ENCODE measurements around the gene MED27.

DNA sequence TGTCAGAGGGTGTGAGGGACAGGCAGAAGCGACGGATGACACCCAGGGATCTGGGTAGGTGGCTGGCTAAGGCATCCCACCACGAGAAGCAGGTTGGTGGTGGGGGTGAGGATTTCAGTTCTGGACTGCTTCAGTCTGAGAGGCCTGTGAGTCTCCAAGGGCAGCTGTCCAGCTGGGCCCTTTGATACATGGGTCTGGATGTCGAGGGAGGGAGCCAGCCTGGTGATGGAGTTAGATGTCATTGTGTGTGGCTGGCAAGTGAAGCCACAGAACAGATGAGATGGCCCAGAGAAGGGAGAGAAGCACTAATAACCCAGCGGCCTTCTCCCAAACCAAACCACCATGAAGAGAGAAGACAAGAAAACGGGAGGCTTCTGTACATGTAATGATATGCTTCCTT lies 11.1 kb downstream of the MED27 start:
- TF ChIP-seq SMC3 (IDR thresholded peaks at IDR 0.05; ENCODE audit: low read depth, low read length) (no peak), MAZ (IDR thresholded peaks at IDR 0.05; ENCODE audit: borderline replicate concordance, low read depth, low read length) (no peak), MXI1 (IDR thresholded peaks at IDR 0.05; ENCODE audit: borderline replicate concordance, low read depth, low read length) (no peak), RFX5 (IDR thresholded peaks at IDR 0.05; ENCODE audit: low read depth, low read length) (no peak), POLR2A (IDR thresholded peaks at IDR 0.05; ENCODE audit: low read depth, low read length) (no peak), ELK1 (IDR thresholded peaks at IDR 0.05; ENCODE audit: borderline replicate concordance, low read depth, low read length) (no peak), CHD1 (IDR thresholded peaks at IDR 0.05; ENCODE audit: low read depth, low read length) (no peak), FOS (IDR thresholded peaks at IDR 0.05; ENCODE audit: low read depth, low read length) (no peak), MAFK (IDR thresholded peaks at IDR 0.05; ENCODE audit: low read depth, low read length) (no peak)
- TF ChIP-seq, protein P1, sequence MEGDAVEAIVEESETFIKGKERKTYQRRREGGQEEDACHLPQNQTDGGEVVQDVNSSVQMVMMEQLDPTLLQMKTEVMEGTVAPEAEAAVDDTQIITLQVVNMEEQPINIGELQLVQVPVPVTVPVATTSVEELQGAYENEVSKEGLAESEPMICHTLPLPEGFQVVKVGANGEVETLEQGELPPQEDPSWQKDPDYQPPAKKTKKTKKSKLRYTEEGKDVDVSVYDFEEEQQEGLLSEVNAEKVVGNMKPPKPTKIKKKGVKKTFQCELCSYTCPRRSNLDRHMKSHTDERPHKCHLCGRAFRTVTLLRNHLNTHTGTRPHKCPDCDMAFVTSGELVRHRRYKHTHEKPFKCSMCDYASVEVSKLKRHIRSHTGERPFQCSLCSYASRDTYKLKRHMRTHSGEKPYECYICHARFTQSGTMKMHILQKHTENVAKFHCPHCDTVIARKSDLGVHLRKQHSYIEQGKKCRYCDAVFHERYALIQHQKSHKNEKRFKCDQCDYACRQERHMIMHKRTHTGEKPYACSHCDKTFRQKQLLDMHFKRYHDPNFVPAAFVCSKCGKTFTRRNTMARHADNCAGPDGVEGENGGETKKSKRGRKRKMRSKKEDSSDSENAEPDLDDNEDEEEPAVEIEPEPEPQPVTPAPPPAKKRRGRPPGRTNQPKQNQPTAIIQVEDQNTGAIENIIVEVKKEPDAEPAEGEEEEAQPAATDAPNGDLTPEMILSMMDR (conservative IDR thresholded peaks at IDR 0.05; ENCODE audit: low read depth, low read length) = no peak
- TF ChIP-seq, protein P2, sequence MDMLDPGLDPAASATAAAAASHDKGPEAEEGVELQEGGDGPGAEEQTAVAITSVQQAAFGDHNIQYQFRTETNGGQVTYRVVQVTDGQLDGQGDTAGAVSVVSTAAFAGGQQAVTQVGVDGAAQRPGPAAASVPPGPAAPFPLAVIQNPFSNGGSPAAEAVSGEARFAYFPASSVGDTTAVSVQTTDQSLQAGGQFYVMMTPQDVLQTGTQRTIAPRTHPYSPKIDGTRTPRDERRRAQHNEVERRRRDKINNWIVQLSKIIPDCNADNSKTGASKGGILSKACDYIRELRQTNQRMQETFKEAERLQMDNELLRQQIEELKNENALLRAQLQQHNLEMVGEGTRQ (IDR thresholded peaks at IDR 0.05; ENCODE audit: low read depth, low read length) = no peak
